GM18502 (cell line): ENCODE measurements around the gene OR2T29.
"Not testable (repeated sequence)": the region's sequence is repeated elsewhere in the genome, so short reads cannot be mapped to it uniquely, and the experiment has no call there.

Experiments
- ATAC-seq: cut with Tn5 transposase; IDR thresholded peaks from one replicate; pipeline ENCODE4 v1.9.1; 2021; ENCODE audit warnings: mild to moderate bottlenecking; ENCODE audit not compliant: unreplicated experiment, poor library complexity

The OR2T29 gene

GRCh38 chr1:248562672-248563071, at the start of gene OR2T29:
Gene OR2T29 (minus strand): TSS chr1:248562772. CDS start chr1:248559491, 3,281 bp downstream.
- ATAC-seq: not testable (repeated sequence)

- no peak for ATAC-seq
Measured at GRCh38 chr1:248611883-248612414, 49.4 kb upstream of the OR2T29 start.

- no peak for ATAC-seq
Measured at GRCh38 chr1:248610301-248610700, 47.7 kb upstream of the OR2T29 start.

- no peak for ATAC-seq
Measured at GRCh38 chr1:248599396-248599795, 36.8 kb upstream of the OR2T29 start.

GRCh38 chr1:248597589-248597988, 35.0 kb upstream of the OR2T29 start, which contains the start of gene OR2T10:
Gene OR2T10 (minus strand): TSS chr1:248597700. CDS start chr1:248593768, 3,932 bp downstream.
- no peak for ATAC-seq

GRCh38 chr1:248596615-248597014, 34.0 kb upstream of the OR2T29 start:
- ATAC-seq: no peak

GRCh38 chr1:248593226-248593625, 30.7 kb upstream of the OR2T29 start:
- ATAC-seq: no peak

- no peak for ATAC-seq
Measured at GRCh38 chr1:248592655-248593054, 30.1 kb upstream of the OR2T29 start.

- no peak for ATAC-seq
Measured at GRCh38 chr1:248590055-248590454, 27.5 kb upstream of the OR2T29 start.

GRCh38 chr1:248589334-248589733, 26.8 kb upstream of the OR2T29 start:
- no peak for ATAC-seq

GRCh38 chr1:248585266-248585665, 22.7 kb upstream of the OR2T29 start:
- ATAC-seq: no peak

GRCh38 chr1:248576260-248576980, 13.8 kb upstream of the OR2T29 start:
- ATAC-seq: no peak

- ATAC-seq: not testable (repeated sequence)
Measured at GRCh38 chr1:248574657-248575056, 12.1 kb upstream of the OR2T29 start, which contains the start of gene OR2T34. Gene OR2T34 (minus strand): TSS chr1:248574757. CDS start chr1:248574757, 0 bp downstream.

- not testable (repeated sequence) for ATAC-seq
Measured at GRCh38 chr1:248573856-248574255, 11.3 kb upstream of the OR2T29 start.

- ATAC-seq: peak; percentile 93
Measured at GRCh38 chr1:248572049-248572448, 9.5 kb upstream of the OR2T29 start.

GRCh38 chr1:248570811-248571210, 8.2 kb upstream of the OR2T29 start:
- not testable (repeated sequence) for ATAC-seq

- ATAC-seq: not testable (repeated sequence)
Measured at GRCh38 chr1:248569049-248569448, 6.5 kb upstream of the OR2T29 start.

GRCh38 chr1:248565530-248566373, 3.2 kb upstream of the OR2T29 start:
- ATAC-seq: peak; percentile 66

- ATAC-seq: not testable (repeated sequence)
Measured at GRCh38 chr1:248551027-248551426, 11.5 kb downstream of the OR2T29 start.

GRCh38 chr1:248547383-248547782, 15.2 kb downstream of the OR2T29 start:
- not testable (repeated sequence) for ATAC-seq

GRCh38 chr1:248537449-248537848, 25.1 kb downstream of the OR2T29 start:
- peak; percentile 65 for ATAC-seq
